ENCODE measurements around the gene TMF1. TPM values are rescaled to one million over a fixed set of nuclear protein-coding genes. Genes with fewer than 3 reads are reported as not detected.

The TMF1 gene
- total and polyA plus RNA-seq, 10 of the 15 experiments (the other 5 are each of a cell fraction or from before 2014, with no cell fraction given) = 7.1 to 24.5 (median 18.6) TPM

GRCh38 chr3:69011096-69011730 is 40.9 kb downstream of the TMF1 start:
- POLR2A ChIA-PET = no interaction called here
- no peak overlapping the region for H3K4me2 ChIP-seq (ENCODE audit: control insufficient read depth, insufficient read depth)

DNA sequence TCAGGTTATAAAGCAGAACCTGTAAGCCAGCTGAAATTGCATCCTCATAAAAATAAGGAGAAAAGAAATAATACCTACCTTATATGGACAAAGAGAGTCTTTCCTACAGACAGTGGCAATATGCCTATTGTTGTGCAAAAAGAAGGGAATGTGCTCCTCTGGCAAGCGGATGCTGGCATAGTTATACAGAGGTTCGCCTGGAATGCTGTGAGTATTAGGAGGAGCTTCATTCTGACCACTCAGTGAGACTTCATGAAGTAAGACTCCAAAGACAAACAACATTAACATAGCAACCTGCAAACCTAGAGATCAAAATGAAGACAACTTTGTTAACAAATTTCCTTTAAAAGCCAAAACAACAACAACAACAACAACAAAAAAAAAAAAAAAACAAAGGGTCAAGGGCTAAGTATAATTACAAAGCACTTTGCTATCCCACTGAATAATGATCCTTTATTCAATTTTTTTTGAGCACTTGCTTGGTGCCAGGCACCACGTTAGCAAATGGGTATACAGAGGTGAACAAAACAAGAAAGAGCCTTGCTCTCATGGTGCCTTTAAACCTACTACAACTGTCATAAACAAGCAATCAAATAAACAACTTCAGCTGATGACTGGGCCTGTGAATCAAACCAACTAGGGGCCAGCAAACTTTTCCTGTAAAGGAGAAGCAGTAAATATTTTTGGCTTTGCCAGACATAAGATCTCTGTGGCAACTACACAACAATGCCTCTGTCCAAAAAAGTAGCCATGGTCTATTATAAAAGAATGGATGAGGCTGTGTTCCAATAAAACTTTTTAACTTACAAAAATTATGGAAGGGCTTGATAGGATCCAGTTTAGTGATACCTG is 42.3 kb downstream of the TMF1 start:
- no peaks in the 10 kb centered on the region for H3K27me3 ChIP-seq (replicated peaks in 1 of 2; ENCODE audit: control insufficient read depth in 2 of 2, insufficient read depth in 2 of 2, low read length in 1 of 2)
- ATAC-seq (no peak), DNase-seq (ENCODE audit: low read depth, low spot score) (no peak), FAIRE-seq (no peak)
- intact Hi-C loops (cut with micrococcal nuclease; ENCODE audit: unreplicated experiment) = loop anchor here (5.0 to 10.0 kb wide), 2 partner anchors 78 to 295 kb away; no protein-coding TSS in a partner anchor
- no peaks in the 10 kb centered on the region for H3K79me2 ChIP-seq (ENCODE audit: control insufficient read depth, insufficient read depth, low read length)
- no peak overlapping the region for H3K9ac ChIP-seq (ENCODE audit: control insufficient read depth, insufficient read depth, low read length)
- RAD21 ChIA-PET (ENCODE audit: unreplicated experiment) = interaction anchor here (1.9 kb wide), 1 partner anchor 73 kb away, joined by 10 read pairs; no protein-coding TSS in a partner anchor
- no peak for TF ChIP-seq CBX5 (IDR thresholded peaks at IDR 0.05; ENCODE audit: low read depth)
- TF ChIP-seq CHD2 (IDR thresholded peaks at IDR 0.05; ENCODE audit: borderline replicate concordance, low read depth, low read length) = 0 out of 2 replicates have a peak, but pooled peaks have one; percentile 1
- H3K4me1 ChIP-seq (ENCODE audit: control insufficient read depth, insufficient read depth, low read length) = peaks cover 7% of the 10 kb centered on the region; the same call in 1 of the 2 replicates
- POLR2A ChIA-PET = interaction anchor here (0.7 to 0.9 kb wide), 2 partner anchors 23 to 58 kb away, joined by 3 to 6 read pairs; no protein-coding TSS in a partner anchor
- H3K4me2 ChIP-seq (ENCODE audit: control insufficient read depth, insufficient read depth) = no peak overlapping the region
- no peaks in the 10 kb centered on the region for H3K9me3 ChIP-seq (replicated peaks; ENCODE audit: control insufficient read depth, insufficient read depth, low read length)
- no peak overlapping the region for H2AFZ ChIP-seq (ENCODE audit: control insufficient read depth, low read depth, low read length)
- SMC1A ChIA-PET (ENCODE audit: uncharacterized antibody, unreplicated experiment) = interaction anchor here (0.9 to 2.5 kb wide), 8 partner anchors 10 to 82 kb away, joined by 3 to 9 read pairs (median 4); partner anchors contain the start of gene ARL6IP5
- no peaks in the 10 kb centered on the region; a peak in 2 of 4 replicates for H3K36me3 ChIP-seq (ENCODE audit: control insufficient read depth in 2 of 2, insufficient read depth in 2 of 2, low read length in 1 of 2)
- in situ Hi-C loops (cut with MboI) = no loop called here
- 69% methylated on average over 3 of the region's 3 CpGs for WGBS (ENCODE audit: insufficient coverage, insufficient replicate concordance, low lambda C conversion rate, missing lambda C conversion rate)
- H3K4me3 ChIP-seq = no peak overlapping the region
- no peaks in the 10 kb centered on the region for H4K20me1 ChIP-seq (ENCODE audit: control insufficient read depth, insufficient read depth)
- CTCF ChIA-PET = interaction anchor here (1.1 to 2.0 kb wide), 5 partner anchors 9 to 35 kb away, joined by 3 to 8 read pairs (median 5); no protein-coding TSS in a partner anchor
- H3K27ac ChIP-seq (ENCODE audit: control insufficient read depth, insufficient read depth) = no peak overlapping the region
- BruUV-seq (replicated peaks) = no TSS peak

More at GRCh38 chr3:69011096-69011730, 40.9 kb downstream of the TMF1 start:
- TF ChIP-seq PAX5 (IDR thresholded peaks at IDR 0.05; ENCODE audit: borderline replicate concordance, low read depth, low read length) = no peak
- no peak for TF ChIP-seq MXI1 (IDR thresholded peaks at IDR 0.05; ENCODE audit: low read depth, low read length)
- TF ChIP-seq SP1 (IDR thresholded peaks at IDR 0.05; ENCODE audit: low read depth, low read length) = no peak
- no peak for TF ChIP-seq NFYB (IDR thresholded peaks at IDR 0.05; ENCODE audit: insufficient read depth, low read depth, low read length)
- no peak for TF ChIP-seq NR2C2 (IDR thresholded peaks at IDR 0.05; ENCODE audit: borderline replicate concordance, control insufficient read depth, insufficient read length, low read depth)
- peaks cover 7% of the 10 kb centered on the region; the same call in 1 of the 2 replicates for H3K4me1 ChIP-seq (ENCODE audit: control insufficient read depth, insufficient read depth, low read length)
- no peak for ATAC-seq
- DNase-seq (ENCODE audit: low read depth, low spot score) = no peak
- no peaks in the 10 kb centered on the region for H3K27me3 ChIP-seq (replicated peaks in 1 of 2; ENCODE audit: control insufficient read depth in 2 of 2, insufficient read depth in 2 of 2, low read length in 1 of 2)
- BruUV-seq (replicated peaks) = TSS peak; percentile 42
- intact Hi-C loops (cut with micrococcal nuclease; ENCODE audit: unreplicated experiment) (loop anchor here (5.0 to 10.0 kb wide), 2 partner anchors 76 to 294 kb away; no protein-coding TSS in a partner anchor), in situ Hi-C loops (cut with MboI) (no loop called here)
- H3K79me2 ChIP-seq (ENCODE audit: control insufficient read depth, insufficient read depth, low read length) = no peaks in the 10 kb centered on the region
- 86% methylated on average over 8 of the region's 8 CpGs for WGBS (ENCODE audit: insufficient coverage, insufficient replicate concordance, low lambda C conversion rate, missing lambda C conversion rate)
- H2AFZ ChIP-seq (ENCODE audit: control insufficient read depth, low read depth, low read length) = no peak overlapping the region
- no peaks in the 10 kb centered on the region for H3K9me3 ChIP-seq (replicated peaks; ENCODE audit: control insufficient read depth, insufficient read depth, low read length)
- ChIA-PET SMC1A (ENCODE audit: uncharacterized antibody, unreplicated experiment) (interaction anchor here (0.6 to 2.5 kb wide), 8 partner anchors 9 to 352 kb away, joined by 3 to 9 read pairs (median 4); no protein-coding TSS in a partner anchor), CTCF (interaction anchor here (0.8 to 2.0 kb wide), 6 partner anchors 9 to 661 kb away, joined by 3 to 5 read pairs (median 3); partner anchors contain the start of gene TMF1), RAD21 (ENCODE audit: unreplicated experiment) (interaction anchor here (1.1 to 1.9 kb wide), 3 partner anchors 17 to 81 kb away, joined by 3 to 10 read pairs (median 4); no protein-coding TSS in a partner anchor)
- H3K36me3 ChIP-seq (ENCODE audit: control insufficient read depth in 2 of 2, insufficient read depth in 2 of 2, low read length in 1 of 2) = no peaks in the 10 kb centered on the region; a peak in 2 of 4 replicates
- H4K20me1 ChIP-seq (ENCODE audit: control insufficient read depth, insufficient read depth) = no peaks in the 10 kb centered on the region
- no peak for FAIRE-seq
- H3K9ac ChIP-seq (ENCODE audit: control insufficient read depth, insufficient read depth, low read length) = no peak overlapping the region
- no peak overlapping the region for H3K4me3 ChIP-seq
- H3K27ac ChIP-seq (ENCODE audit: control insufficient read depth, insufficient read depth) = no peak overlapping the region

Measured in GM12878 (cell line).